Measurements from ENCODE around the gene SART3. TPM values are rescaled to one million over a fixed set of nuclear protein-coding genes. Genes with fewer than 3 reads are reported as not detected.

The SART3 gene
- total and polyA plus RNA-seq, 10 of the 15 experiments (the other 5 are each of a cell fraction or from before 2014, with no cell fraction given): 8.8 to 179 (median 54.9) TPM

DNA sequence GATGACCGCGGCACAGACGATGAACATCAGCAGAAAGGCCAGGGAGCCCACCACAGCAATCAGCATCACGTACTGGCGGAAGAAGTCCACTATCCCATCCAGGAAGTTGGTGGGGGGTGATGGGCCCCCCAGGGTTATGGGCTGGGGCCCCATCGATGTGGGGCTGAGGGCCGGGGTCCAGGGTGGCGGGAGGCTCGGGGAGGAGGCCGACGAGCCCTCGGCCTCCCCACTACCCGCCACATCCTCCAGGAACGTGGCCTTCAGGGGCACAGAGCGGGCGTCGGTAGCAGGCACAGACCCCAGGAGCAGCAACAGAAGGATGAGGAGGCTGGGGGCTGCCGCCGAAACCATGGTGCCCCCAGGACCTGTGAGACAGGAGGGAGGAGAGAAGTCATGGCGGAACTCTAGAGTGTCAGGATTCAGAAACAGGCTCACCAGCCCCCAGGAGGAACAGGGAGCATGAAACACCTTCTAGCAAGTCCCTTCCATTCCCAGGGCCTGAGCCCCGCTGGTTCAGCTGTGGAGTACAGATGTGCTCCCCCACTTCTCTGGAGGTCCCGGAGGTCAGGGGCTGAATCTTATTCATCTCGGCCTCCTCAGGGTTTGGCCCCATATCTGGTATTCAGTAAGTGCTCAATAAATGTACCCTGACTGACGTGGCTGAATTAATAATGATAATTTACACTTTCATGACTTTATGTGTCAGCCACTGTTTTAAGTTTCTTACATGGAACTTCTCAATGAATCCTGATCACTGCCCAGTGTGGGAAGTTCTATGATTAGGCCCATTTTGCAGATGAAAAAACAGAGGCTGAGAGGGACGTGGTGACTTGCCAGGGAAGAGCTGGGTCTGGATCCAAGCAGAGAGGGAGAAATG, 31.3 kb upstream of the SART3 start:
- POLR2A ChIA-PET: interaction anchor here (0.8 kb wide), 1 partner anchor 138 kb away, joined by 3 read pairs; no protein-coding TSS in a partner anchor
- Histone ChIP-seq H3K9ac (ENCODE audit: control insufficient read depth, insufficient read depth, low read length) (no peak overlapping the region), H3K79me2 (ENCODE audit: control insufficient read depth, insufficient read depth, low read length) (no peaks in the 10 kb centered on the region), H3K9me3 (replicated peaks; ENCODE audit: control insufficient read depth, insufficient read depth, low read length) (no peaks in the 10 kb centered on the region), H4K20me1 (ENCODE audit: control insufficient read depth, insufficient read depth) (no peaks in the 10 kb centered on the region), H2AFZ (ENCODE audit: control insufficient read depth, low read depth, low read length) (no peak overlapping the region), H3K27ac (ENCODE audit: control insufficient read depth, insufficient read depth) (no peak overlapping the region), H3K27me3 (replicated peaks in 1 of 2; ENCODE audit: control insufficient read depth in 2 of 2, insufficient read depth in 2 of 2, low read length in 1 of 2) (no peaks in the 10 kb centered on the region), H3K4me2 (ENCODE audit: control insufficient read depth, insufficient read depth) (no peak overlapping the region), H3K36me3 (ENCODE audit: control insufficient read depth in 2 of 2, insufficient read depth in 2 of 2, low read length in 1 of 2) (no peaks in the 10 kb centered on the region), H3K4me1 (ENCODE audit: control insufficient read depth, insufficient read depth, low read length) (no peaks in the 10 kb centered on the region), H3K4me3 (no peak overlapping the region)
- CTCF ChIA-PET: no interaction called here
- WGBS (ENCODE audit: insufficient coverage, insufficient replicate concordance, low lambda C conversion rate, missing lambda C conversion rate): 73% methylated on average over 23 of the region's 25 CpGs
- no peak for ATAC-seq
- no peak for DNase-seq (ENCODE audit: low read depth, low spot score)
- SMC1A ChIA-PET (ENCODE audit: uncharacterized antibody, unreplicated experiment): interaction anchor here (0.9 kb wide), 1 partner anchor 22 kb away, joined by 3 read pairs; no protein-coding TSS in a partner anchor
- no peak for FAIRE-seq
- no TSS peak for BruUV-seq (replicated peaks)
- intact Hi-C loops (cut with micrococcal nuclease; ENCODE audit: unreplicated experiment) (no loop called here), in situ Hi-C loops (cut with MboI) (no loop called here)
- TF ChIP-seq EP300 (IDR thresholded peaks at IDR 0.05; ENCODE audit: borderline replicate concordance in 1 of 2, control insufficient read depth in 1 of 2, low read depth in 2 of 2, low read length in 2 of 2): no peak
- no peak for TF ChIP-seq CHD1 (IDR thresholded peaks at IDR 0.05; ENCODE audit: low read depth, low read length)
- TF ChIP-seq, protein P1, sequence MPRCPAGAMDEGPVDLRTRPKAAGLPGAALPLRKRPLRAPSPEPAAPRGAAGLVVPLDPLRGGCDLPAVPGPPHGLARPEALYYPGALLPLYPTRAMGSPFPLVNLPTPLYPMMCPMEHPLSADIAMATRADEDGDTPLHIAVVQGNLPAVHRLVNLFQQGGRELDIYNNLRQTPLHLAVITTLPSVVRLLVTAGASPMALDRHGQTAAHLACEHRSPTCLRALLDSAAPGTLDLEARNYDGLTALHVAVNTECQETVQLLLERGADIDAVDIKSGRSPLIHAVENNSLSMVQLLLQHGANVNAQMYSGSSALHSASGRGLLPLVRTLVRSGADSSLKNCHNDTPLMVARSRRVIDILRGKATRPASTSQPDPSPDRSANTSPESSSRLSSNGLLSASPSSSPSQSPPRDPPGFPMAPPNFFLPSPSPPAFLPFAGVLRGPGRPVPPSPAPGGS (IDR thresholded peaks at IDR 0.05; ENCODE audit: borderline replicate concordance, insufficient read depth, low read depth, low read length, poor library complexity, severe bottlenecking): no peak
- no peak for TF ChIP-seq POLR2AphosphoS5 (IDR thresholded peaks at IDR 0.05; ENCODE audit: low read length)
- TF ChIP-seq, protein P2, sequence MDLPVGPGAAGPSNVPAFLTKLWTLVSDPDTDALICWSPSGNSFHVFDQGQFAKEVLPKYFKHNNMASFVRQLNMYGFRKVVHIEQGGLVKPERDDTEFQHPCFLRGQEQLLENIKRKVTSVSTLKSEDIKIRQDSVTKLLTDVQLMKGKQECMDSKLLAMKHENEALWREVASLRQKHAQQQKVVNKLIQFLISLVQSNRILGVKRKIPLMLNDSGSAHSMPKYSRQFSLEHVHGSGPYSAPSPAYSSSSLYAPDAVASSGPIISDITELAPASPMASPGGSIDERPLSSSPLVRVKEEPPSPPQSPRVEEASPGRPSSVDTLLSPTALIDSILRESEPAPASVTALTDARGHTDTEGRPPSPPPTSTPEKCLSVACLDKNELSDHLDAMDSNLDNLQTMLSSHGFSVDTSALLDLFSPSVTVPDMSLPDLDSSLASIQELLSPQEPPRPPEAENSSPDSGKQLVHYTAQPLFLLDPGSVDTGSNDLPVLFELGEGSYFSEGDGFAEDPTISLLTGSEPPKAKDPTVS (IDR thresholded peaks at IDR 0.05; ENCODE audit: low read depth, low read length): no peak
- TF ChIP-seq PAX8 (IDR thresholded peaks at IDR 0.05): no peak
- no peak for TF ChIP-seq SREBF1 (IDR thresholded peaks at IDR 0.05; ENCODE audit: low read length)
- no peak for TF ChIP-seq KDM1A (IDR thresholded peaks at IDR 0.05; ENCODE audit: borderline replicate concordance)
- TF ChIP-seq SIN3A (IDR thresholded peaks at IDR 0.05; ENCODE audit: low read depth, low read length): no peak
- no peak for TF ChIP-seq YY1 (IDR thresholded peaks at IDR 0.05; ENCODE audit: low read depth, low read length)
- RAD21 ChIA-PET (ENCODE audit: unreplicated experiment): interaction anchor here (1.5 kb wide), 1 partner anchor 25 kb away, joined by 4 read pairs; no protein-coding TSS in a partner anchor

All from GM12878 (cell line).